ENCODE results near the gene ATP13A1.

DNA sequence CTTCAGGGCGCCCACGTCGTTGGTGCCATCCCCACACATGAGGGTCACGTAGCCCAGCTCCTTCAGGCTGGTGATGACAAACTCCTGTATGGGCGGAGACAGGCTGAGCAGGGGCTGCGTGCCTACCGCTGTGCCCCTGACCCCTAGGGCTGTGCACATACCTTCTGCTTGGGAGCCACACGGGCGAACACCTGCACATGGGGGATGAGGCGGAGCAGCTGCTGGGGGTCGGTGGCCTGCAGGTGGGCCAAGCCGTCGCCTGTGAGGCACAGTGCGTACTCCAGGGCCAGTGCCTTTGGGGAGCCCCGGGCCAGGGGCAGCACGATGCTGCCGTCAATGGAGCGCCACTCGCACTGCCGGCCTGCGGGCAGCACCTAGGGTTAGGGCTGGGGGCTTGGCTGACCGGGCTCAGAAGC lies 13.9 kb downstream of the ATP13A1 start:
- TF ChIP-seq CTCF (IDR thresholded peaks at IDR 0.05; ENCODE audit: extremely low read depth in 1 of 2, insufficient read depth in 1 of 2, low read depth in 1 of 2, low read length in 2 of 2) (no peak), POLR2A (IDR thresholded peaks at IDR 0.05; ENCODE audit: low read depth, low read length) (no peak), POLR2AphosphoS5 (IDR thresholded peaks at IDR 0.05; ENCODE audit: insufficient read depth, low read depth, low read length) (no peak), EZH2 (IDR thresholded peaks at IDR 0.05; ENCODE audit: borderline replicate concordance, low read depth, low read length, severe bottlenecking) (no peak), FOS (IDR thresholded peaks at IDR 0.05; ENCODE audit: borderline replicate concordance, insufficient read depth, low read length) (no peak), JUN (IDR thresholded peaks at IDR 0.05; ENCODE audit: borderline replicate concordance, insufficient read depth, insufficient read length, low read depth) (no peak)
- TF ChIP-seq, protein P1, sequence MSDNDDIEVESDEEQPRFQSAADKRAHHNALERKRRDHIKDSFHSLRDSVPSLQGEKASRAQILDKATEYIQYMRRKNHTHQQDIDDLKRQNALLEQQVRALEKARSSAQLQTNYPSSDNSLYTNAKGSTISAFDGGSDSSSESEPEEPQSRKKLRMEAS (IDR thresholded peaks at IDR 0.05; ENCODE audit: insufficient read depth, insufficient read length), result no peak
